RWPE1 (cell line): ENCODE measurements around the gene COA1.
A peak's percentile ranks its signal among the peaks of the same experiment; 100 is the strongest.
"Not testable (repeated sequence)": the region's sequence is repeated elsewhere in the genome, so short reads cannot be mapped to it uniquely, and the experiment has no call there.

Source experiments
- CTCF ChIA-PET: fragments of 350-600 bp; sonication (Branson Sonifier 250); formaldehyde crosslinking; extraction: SDS; loops from one replicate; lab custom pipeline; 2021; lab: Yijun Ruan, JAX
- POLR2A ChIA-PET: fragments of 400-600 bp; formaldehyde crosslinking; extraction: SDS; loops from one replicate; lab custom pipeline; 2020; ENCODE audit warnings: antibody characterized with exemption; ENCODE audit not compliant: low non-redundant PET; lab: Yijun Ruan, JAX
- DNase-seq: peaks from one replicate; pipeline ENCODE4 v3.0.0; 2012; ENCODE audit warnings: low spot score
- H3K27ac ChIP-seq: fragments of 450-650 bp; 2 replicates; pipeline ENCODE4 v1.5.1; 2017
- CTCF ChIP-seq: fragments of 450-650 bp; conservative IDR thresholded peaks from 2 replicates; pipeline ENCODE4 v1.5.1; 2017; ENCODE audit warnings: low read depth, mild to moderate bottlenecking

The COA1 gene

GRCh38 chr7:43686991-43687390, 42.3 kb downstream of the COA1 start:
- POLR2A ChIA-PET = no interaction called here
- no peak overlapping the region for H3K27ac ChIP-seq
- DNase-seq = no peak
- CTCF ChIA-PET = interaction anchor here (0.7 kb wide), 3 partner anchors 36 to 105 kb away, joined by 3 read pairs; no protein-coding TSS in a partner anchor
- no peak for TF ChIP-seq CTCF

- DNase-seq = no peak
- TF ChIP-seq CTCF = no peak
- POLR2A ChIA-PET = no interaction called here
- H3K27ac ChIP-seq = no peak overlapping the region
- CTCF ChIA-PET = no interaction called here
Observed at GRCh38 chr7:43680736-43681135, 48.6 kb downstream of the COA1 start.

GRCh38 chr7:43679210-43680068, 49.9 kb downstream of the COA1 start:
- no peak overlapping the region for H3K27ac ChIP-seq
- POLR2A ChIA-PET = interaction anchor here (0.6 kb wide), 1 partner anchor 276 kb away, joined by 4 read pairs; no protein-coding TSS in a partner anchor
- CTCF ChIA-PET = interaction anchor here (0.7 kb wide), 1 partner anchor 159 kb away, joined by 4 read pairs; no protein-coding TSS in a partner anchor
- no peak for DNase-seq
- no peak for TF ChIP-seq CTCF

GRCh38 chr7:43678315-43678714, 51.0 kb downstream of the COA1 start:
- no peak for DNase-seq
- no peak for TF ChIP-seq CTCF
- ChIA-PET CTCF (interaction anchor here (0.7 kb wide), 1 partner anchor 509 kb away, joined by 3 read pairs; no protein-coding TSS in a partner anchor), POLR2A (no interaction called here)
- H3K27ac ChIP-seq = no peak overlapping the region

GRCh38 chr7:43677864-43678263, 51.5 kb downstream of the COA1 start:
- POLR2A ChIA-PET = no interaction called here
- CTCF ChIA-PET = interaction anchor here (0.7 to 2.0 kb wide), 2 partner anchors 11 to 509 kb away, joined by 3 to 7 read pairs; no protein-coding TSS in a partner anchor
- no peak overlapping the region for H3K27ac ChIP-seq
- DNase-seq = no peak
- no peak for TF ChIP-seq CTCF

GRCh38 chr7:43674559-43675436, 54.5 kb downstream of the COA1 start:
- CTCF ChIA-PET = interaction anchor here (1.1 kb wide), 1 partner anchor 92 kb away, joined by 3 read pairs; the partner anchor contains the start of gene STK17A
- DNase-seq = peak; percentile 88
- TF ChIP-seq CTCF = no peak

GRCh38 chr7:43673243-43673976, 55.9 kb downstream of the COA1 start:
- CTCF ChIA-PET = interaction anchor here (1.1 kb wide), 1 partner anchor 91 kb away, joined by 3 read pairs; the partner anchor contains the start of gene STK17A
- POLR2A ChIA-PET, DNase-seq, H3K27ac ChIP-seq: not testable (repeated sequence)

More at GRCh38 chr7:43674559-43675436, 54.5 kb downstream of the COA1 start:
- H3K27ac ChIP-seq = no peak overlapping the region
- POLR2A ChIA-PET = no interaction called here
